Measurements from ENCODE around the gene GNAZ.

GNAZ gene

DNA sequence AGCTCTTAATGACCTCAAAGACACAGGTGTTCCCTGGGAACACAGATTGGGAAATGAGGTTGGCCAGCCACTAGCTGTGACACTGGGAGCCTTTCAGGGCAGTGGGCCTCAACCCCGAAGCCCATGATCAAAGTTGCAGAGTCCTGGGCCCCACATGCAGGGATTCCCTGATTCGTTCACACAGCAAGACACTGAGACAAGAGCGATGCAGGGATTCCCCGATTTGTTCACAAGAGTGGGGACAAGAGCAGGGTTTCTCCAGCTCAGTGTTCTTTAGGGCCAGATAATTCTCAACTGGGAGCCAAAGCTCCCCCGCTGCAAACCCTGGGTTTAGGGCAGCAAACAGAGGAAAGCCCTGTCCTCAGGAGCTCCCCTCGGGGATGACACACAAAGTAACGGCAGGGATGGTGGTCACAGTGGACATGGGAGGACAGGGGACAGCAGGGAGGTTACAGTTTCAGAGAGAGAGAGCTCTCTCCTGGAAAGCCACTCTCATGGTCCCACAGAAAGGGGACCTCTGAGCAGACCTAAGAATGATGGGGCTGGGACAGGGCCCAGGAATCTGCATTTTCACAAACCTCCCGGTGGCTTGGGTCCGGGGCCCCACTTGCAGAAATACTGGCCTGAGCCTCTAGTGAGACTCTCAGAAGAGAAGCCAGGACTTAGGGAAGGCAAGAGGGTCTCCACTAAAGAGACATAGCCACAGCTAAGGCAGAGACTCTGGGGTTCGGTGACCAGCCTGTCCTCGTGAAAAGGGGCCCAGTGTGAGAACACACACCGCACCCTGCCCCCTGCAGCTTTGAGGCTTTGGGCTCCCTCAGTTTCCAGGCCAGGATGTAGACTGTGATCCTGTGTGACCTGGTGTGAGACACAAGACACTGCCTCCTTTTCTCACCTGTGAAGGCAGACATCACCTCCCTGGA lies 7.4 kb upstream of the GNAZ start:
- in situ Hi-C loops (cut with MboI; ENCODE audit: low pct_unique_long_range_greater_than_20kb, low sequenced_read_pairs) = no loop called here
- DNase-seq = no peak

DNA sequence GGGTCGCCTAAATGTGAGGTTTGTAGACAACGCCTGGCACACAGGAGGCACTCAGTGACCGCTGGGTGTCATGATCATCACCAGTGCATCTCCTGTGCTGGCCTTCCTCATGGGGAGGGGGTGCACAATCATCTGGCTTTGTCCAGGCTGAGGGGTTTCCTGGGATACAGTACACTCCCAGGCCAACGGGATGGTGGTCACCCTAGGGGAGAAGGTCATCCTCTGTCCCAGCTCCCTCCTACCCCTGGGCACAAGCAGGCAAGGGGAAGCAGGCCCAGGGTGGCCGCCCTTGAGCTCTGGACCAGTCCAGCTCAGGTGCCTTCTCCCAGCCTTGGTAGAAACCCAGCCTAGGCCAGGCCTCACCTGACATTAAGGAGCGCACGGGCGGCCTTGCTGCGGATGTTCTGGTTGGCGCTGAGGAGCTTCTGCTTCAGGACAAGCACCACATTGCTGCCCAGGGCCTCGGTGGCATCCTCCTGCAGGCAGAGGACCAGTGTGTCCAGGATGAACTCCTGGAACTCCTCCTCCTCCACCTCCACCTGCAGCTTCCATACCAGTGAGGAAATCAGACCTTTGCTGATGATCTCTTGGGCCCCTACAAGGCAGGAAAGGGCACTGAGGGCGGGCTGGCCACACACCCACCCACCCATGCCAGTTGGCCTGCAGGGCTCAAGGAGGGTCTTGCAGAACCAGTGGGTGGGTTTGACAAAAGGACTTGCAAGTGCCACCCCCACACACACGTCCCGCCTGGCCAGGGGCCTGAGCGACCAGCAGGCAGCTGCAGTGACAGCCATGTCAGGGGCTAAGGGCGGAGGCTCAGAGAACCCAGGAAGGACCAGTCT lies 6.6 kb upstream of the GNAZ start:
- in situ Hi-C loops (cut with MboI; ENCODE audit: low pct_unique_long_range_greater_than_20kb, low sequenced_read_pairs) = no loop called here
- no peak for DNase-seq

DNA sequence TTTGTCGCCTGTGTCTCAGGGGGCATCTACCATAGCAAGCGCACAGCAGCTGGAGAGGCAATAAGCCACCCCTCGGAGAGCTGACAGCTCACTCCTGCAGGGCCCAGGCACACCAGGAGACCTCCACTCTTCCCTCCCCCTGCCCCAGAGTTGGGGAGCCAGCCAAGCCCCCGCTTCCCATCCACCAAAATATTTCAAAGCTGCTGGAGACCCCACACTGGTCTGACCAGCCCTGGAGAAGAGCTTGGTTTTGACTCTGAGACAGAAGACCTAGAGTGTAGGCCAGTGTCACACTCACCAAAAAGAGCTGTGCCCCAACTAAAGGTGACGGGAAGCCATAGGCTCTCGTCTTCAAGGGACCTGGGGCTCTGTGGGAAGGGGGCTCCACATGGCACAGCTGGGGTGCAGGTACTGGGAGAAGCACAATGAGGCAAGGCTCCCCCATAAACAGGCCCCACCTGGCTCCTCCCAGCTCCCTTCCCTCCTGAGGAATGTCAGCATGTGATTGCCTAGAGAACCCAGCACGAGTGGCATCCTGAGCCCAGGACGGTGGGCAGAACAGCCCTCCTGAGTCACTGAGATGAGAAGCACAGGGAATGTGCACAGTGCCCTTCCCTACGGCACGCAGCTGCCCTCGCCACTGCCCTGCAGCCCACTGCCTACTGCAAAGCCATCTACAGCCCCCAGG lies 5.8 kb upstream of the GNAZ start:
- in situ Hi-C loops (cut with MboI; ENCODE audit: low pct_unique_long_range_greater_than_20kb, low sequenced_read_pairs) = no loop called here
- no peak for DNase-seq

DNA sequence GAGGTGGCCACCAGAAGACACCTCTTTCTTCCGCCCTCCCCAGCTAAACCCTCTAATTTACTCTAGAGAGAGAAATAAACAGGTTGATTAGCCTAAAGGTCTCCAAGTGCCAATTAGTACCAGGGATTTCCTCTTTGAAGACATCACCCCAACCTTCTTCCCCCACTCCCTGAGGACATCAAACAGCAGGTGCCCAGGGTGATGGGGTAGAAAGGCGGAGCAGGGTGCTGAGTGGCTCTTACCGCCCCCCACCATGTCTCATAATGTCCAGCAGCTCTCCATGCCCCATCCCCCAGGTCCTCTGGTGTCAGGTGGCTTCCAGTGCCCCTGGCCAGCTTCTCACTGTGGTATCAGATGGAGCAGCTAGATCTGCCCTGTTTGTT lies 5.3 kb upstream of the GNAZ start:
- no peak for DNase-seq
- in situ Hi-C loops (cut with MboI; ENCODE audit: low pct_unique_long_range_greater_than_20kb, low sequenced_read_pairs) = no loop called here

DNA sequence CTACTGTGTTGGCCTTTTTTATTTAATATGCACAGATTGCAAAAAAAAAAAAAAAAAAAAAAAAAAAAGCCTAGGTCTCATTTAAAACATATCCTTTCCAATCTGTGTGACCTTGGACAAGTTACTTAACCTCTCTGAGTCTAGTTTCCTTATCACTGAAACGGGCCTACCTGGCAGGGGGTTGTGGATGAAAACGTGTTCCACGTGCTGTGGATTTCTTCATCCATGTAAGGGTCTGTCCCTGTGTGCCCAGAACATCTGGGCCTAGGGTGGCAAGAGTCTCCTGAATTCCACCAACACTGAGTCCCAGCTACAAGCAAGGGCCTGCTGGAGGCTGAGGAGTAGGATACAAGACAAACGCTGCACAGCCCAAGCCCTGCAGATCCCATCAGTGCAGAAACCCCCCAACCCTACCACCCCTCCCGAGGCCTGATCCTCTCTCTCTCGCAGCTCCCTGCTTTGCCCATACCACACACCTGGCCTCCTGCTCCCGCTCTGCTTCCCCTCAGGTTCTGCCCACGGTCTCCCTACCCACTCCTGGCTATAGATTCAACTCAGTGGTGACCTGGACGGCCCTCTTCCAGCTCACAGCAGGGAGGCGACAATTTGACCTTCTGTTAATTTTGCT lies 4.7 kb upstream of the GNAZ start:
- DNase-seq = no peak
- in situ Hi-C loops (cut with MboI; ENCODE audit: low pct_unique_long_range_greater_than_20kb, low sequenced_read_pairs) = no loop called here

DNA sequence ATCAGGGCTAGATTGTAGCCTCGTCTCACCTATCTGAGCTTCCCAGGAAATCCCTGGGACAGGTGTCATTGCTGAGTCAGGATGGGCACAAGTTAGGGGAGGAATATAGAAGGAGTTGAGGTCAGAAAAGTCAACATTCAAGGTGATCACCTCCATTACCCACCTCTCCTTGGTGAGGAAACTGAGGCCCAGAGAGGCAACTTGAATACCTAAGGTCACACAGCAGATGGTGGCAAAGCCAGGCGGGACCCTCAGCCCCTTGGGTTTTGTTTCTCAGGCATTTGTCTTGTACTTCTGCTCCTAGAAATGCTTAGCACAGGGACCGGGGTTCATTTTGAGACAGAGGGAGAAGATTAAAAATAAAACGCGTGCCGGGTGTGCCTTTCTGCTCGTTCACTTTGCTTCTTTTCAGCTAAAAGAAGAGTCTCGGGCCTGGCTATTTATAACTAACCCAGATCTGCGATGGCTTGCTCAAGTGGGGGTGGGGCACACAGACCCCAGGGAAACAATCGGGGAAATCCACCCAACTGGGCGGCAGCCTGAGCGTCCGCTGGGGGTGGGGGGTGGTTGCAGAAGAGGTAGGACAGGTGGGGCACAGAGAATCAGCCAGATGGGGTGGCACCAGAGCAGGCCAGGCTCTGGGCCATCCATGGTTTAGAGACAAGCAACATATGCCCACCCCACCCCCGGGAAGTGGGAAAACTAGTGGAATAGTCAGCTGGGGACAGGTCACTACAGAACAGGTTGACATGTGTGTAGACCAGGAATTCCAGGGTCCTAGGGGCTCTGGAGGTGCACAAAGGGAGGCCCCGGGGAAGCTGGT lies 3.9 kb upstream of the GNAZ start:
- in situ Hi-C loops (cut with MboI; ENCODE audit: low pct_unique_long_range_greater_than_20kb, low sequenced_read_pairs) = no loop called here
- DNase-seq = no peak

DNA sequence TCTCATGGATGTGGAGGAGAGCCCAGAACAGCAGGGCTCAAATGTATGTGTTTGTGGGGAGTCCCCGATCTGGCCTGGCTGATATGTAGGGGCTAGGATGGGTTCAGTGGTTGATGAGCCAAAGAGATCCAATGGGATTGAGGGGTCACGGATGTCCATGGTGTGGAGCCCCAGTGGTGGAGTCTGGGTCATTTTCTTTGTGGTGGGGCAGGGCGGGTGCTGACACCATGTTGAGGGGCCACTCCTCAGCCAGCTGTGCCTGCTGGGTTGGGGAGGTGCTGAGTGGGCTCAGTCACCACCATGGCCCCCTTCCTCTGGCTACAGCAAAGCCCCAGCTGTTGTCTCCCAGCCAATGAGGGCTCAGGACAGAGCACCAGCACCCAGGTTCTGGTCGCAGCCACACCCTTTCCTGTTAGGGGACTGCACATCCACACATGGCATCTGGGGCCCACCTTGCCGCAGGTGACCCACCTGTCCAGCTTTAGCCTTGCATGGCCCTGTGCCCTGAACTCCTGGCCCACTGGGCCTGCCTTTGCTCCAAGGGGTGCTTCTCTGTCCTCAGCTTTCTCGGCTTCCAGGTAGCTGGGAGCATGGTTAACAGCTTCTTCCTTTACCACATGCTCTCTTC lies 3.2 kb upstream of the GNAZ start:
- no peak for DNase-seq
- in situ Hi-C loops (cut with MboI; ENCODE audit: low pct_unique_long_range_greater_than_20kb, low sequenced_read_pairs) = no loop called here

DNA sequence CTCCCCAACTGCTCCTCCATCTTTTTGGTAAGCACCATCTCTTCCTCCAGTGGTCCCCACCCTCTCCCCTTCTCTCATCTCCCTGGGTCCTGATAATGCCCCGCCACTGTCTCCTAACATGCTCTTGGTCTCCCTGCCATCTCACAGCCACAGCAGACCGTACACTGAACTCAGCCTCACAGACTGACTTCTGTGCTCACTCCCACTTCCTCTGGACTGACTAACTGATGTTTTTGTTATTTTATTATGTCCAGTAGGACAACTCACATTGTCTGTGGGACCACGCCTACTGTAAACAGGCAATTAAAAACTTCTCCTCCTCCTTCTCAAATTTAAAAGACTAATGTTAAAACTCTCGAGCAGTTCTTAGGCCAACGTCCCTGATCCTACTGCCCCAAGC lies 2.6 kb upstream of the GNAZ start:
- DNase-seq = no peak
- in situ Hi-C loops (cut with MboI; ENCODE audit: low pct_unique_long_range_greater_than_20kb, low sequenced_read_pairs) = no loop called here

DNA sequence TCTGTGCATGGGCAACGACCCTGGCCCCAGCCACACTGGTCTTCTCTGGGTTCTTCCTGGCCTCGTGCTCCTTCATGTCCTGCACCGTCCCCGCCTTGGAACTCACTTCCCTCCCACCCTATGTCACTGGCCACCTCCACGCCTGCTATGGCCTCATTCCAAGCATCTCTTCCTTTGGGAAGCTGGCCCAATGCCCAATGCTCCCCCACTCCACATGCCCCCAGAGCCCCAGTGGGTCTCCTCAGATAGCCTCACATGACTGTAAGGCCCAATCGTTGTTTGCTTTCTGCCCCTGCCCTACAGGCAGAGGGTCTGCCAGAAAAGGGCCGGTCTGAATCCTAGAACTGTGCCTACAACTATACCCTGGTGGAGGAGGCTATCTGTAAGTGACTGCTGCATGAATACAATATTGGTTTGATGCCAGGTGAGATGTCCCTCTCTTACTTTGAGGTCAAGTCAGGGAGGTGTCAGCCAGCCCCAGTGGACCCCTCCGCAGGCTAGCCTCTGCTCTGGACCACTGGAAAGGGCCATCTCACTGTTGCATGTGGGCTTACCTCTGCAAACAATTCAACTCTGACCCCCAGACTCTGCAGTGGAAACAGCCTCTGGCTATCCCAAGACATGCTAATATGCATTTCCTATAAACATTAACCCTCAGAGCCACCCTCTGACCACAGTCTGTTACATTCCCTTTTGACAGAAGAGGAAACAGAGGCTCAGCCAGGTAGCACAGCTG lies 2.1 kb upstream of the GNAZ start:
- DNase-seq = no peak
- in situ Hi-C loops (cut with MboI; ENCODE audit: low pct_unique_long_range_greater_than_20kb, low sequenced_read_pairs) = no loop called here

DNA sequence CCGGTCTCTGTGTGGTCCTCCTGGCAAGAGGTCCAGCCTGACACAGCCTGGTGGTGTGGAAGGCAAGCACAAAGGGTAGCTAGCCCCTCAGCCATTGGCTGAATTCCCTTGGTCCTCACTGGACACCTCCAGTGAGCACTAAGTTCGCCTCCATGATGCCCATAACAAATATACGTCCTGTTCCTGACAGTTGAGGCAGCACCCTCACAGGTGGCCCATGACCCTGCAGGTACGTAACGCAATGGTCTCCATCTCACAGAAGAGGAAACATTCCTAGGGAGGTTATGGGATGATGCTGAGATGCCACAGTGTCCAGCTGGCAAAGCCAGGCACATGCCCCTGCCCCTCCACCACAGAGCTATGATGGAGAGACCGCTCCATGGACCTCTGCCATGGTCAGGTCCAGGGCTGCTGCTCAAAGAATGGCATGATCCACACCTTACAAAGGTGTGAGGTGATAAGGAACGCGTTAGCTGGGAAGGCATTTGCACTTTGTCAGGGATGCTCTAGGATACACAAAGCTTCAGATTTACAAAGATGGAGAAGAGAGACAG lies 1.4 kb upstream of the GNAZ start:
- in situ Hi-C loops (cut with MboI; ENCODE audit: low pct_unique_long_range_greater_than_20kb, low sequenced_read_pairs) = no loop called here
- DNase-seq = no peak

DNA sequence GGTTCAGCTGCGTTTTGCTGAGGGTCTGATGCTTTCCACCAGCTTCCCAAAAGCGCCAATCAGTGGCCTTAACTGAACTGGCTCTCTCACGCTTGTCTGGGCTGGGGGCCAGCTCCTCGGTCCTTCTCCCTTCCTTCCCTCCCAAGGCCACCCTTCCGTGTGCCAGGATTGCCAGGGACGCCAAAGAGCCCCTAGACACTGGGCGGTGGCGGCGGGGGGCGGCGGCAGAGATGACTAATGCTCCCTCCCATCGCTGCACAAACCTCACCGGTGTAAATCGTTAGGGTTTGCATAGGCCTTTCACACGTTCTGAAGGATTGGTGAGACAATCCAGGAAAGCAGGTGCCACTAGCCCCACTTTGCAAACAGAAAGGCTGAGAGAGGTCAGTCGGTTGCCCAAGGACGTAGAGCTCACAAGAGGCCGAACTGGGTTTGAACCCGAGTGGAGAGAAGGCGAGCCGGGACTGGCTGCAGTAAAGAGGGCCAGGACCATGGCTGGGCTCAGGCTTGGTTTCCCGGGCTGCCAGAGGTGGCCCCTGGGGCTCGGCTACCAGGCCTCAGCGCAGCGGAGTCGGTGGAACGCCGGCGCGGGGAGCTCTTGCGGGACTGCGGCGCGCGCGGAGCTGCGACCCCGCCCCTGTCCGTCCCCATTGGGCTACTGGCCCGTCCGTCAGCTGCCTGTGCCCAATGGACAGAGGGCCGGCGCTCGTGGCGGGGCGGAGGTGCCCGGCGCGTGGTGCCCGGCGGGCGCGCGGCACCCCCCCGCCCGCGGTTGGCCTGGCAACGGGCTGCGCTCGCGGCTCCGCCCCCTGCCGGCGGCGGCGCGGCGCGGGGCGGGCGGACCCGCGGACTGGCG lies 589 bp upstream of the GNAZ start:
- in situ Hi-C loops (cut with MboI; ENCODE audit: low pct_unique_long_range_greater_than_20kb, low sequenced_read_pairs) = no loop called here
- DNase-seq = peak; percentile 73

DNA sequence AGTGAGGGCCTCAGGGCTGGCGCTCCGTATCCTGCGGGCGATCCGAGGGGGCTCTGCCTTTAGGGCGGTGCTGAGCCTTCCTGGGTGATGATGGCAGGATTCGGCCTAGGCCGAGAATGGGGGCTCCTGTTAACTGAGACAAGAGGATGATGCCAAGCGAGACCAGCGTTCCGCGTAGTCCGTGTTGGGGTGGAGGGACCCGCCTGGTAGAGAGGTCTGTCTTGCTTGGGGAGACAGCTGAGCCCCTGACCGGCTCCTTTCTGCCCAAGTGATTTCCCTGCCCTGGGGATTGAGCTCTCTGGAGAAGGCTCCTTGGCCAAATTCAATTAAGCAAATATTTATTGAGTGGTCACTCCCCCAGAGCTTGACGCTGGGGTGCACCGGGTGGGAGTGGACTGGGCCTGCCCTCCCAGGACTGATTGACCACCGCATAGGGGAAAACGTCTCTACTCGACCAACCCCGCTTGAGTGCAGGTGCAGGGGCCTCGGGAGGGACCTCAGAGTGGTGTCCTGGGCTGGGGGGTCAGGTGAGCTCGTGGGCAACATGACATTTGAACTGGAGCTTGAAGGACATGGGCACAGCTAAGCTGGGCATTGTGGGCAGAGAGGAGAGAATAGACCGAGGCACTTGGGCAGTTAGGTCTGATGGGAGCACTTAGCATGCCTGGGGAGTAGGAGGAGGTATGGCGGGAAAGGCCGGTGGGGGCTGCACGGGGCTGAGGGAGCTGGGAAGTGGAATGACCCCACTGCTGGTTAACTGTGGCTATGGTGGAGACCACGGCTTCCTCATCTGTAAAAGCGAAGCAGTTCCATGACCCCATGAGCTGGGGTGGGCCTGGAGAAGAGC lies 1.1 kb downstream of the GNAZ start:
- in situ Hi-C loops (cut with MboI; ENCODE audit: low pct_unique_long_range_greater_than_20kb, low sequenced_read_pairs) = no loop called here
- DNase-seq = no peak

DNA sequence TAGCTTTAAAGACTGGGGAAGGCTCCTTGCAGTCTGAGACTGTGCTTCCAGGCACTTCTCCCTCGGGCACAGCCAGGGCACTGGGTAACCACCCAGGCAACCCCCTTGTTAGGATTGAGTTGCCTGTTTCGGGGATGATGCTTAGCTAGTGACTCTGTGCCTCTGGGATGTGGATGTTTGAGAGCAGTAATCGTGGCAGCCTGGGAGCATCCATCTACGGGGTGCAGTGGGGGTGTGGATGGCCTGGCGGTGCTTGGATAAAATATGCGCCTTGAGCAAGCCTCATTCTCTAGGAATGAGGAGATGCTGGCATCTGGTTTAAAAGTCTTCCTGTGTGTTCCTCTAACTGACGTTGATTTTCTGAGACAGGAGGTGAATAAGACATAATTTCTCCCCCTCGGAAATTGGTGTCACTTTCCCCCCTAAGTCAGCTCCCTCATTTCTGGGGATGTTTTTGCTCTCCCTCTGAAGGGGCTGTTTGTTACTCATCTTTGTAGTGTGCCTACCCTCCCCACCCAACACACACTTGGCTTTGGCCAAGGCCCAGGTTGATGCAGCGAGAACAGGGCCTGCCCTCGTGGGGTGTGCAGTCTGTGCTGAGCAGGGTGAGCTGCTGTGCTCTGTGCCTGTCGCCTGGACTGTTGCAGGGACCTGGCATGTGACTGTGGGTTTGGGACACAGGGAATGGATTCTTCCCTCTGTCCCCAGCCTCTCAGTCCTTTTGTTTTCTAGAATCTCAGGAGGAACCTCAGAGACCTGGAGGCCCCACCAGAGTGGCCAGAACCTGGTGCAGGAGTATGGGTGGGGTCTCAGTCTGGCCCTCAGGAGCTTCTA lies 2.0 kb downstream of the GNAZ start:
- DNase-seq = no peak
- in situ Hi-C loops (cut with MboI; ENCODE audit: low pct_unique_long_range_greater_than_20kb, low sequenced_read_pairs) = no loop called here

DNA sequence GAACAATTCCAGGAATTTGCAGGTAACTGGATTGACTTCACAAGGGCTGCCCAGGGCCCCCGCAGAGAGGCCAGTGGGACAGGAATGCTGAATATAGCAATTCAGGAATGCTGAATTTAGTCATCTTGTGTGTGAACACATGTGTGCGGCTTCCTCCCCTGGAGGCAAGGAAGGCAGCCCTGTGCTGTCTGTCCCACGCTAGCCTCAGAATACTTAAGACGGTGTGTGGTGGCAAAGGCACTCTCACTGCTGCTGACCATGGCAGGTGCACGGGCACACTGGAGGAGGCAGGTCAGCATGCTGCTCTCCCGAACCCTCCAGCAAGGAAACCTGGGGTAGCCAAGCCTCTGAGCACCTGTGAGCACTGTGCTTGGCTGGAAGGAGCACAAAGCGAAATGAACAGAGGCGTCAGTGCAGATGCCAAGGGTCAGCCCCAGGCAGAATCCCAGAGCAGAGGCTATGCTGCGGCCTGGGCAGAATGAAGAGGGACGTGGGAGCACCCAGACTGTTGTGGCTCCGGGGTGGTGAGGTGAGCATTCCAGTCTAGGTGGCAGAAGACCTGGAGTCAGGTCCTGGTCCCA lies 2.7 kb downstream of the GNAZ start:
- no peak for DNase-seq
- in situ Hi-C loops (cut with MboI; ENCODE audit: low pct_unique_long_range_greater_than_20kb, low sequenced_read_pairs) = no loop called here

Data from KBM-7 (cell line).